Pancreas (tissue), 10 donors: Measurements from ENCODE around the gene TSSC4. TPM values are rescaled to one million over a fixed set of nuclear protein-coding genes. Genes with fewer than 3 reads are reported as not detected.

Experiments used
- ATAC-seq, 4 donors: fragments of 200-7000 bp; cut with Tn5 transposase; one replicate each; pipeline versions ENCODE4 v1.8.0 to v1.9.1; 2020; ENCODE audit warnings: mild to moderate bottlenecking in 4 of 4, moderate library complexity in 4 of 4
- DNase-seq, 6 donors: peaks; one replicate each; pipeline ENCODE4 v3.0.0-alpha.2; 2020
- FAIRE-seq: peaks from 2 replicates; lab custom pipeline; 2012; peaks lifted over from hg19 to GRCh38; lab: Jason Lieb, UNC
- H3K27ac ChIP-seq, 4 donors: fragments of 200-600 bp; sonication (generic); 1 replicate in 3 of 4; 2 replicates in 1 of 4; pipeline versions ENCODE4 v1.5.0 to v1.8.0; 2020
- H3K27me3 ChIP-seq, 4 donors: fragments of 200-600 bp; one replicate each; pipeline ENCODE4 v1.8.0; 2021
- H3K36me3 ChIP-seq, 3 donors: fragments of 200-600 bp; sonication (generic) in 1 of 3; one replicate each; pipeline versions ENCODE4 v1.5.0 to v1.8.0; 2020 to 2021
- H3K4me1 ChIP-seq, 3 donors: fragments of 200-600 bp; one replicate each; pipeline ENCODE4 v1.8.0; 2021
- H3K4me3 ChIP-seq, 4 donors: fragments of 200-600 bp; sonication (generic) in 2 of 4; one replicate each; pipeline versions ENCODE4 v1.5.0 to v1.8.0; 2020 to 2021
- H3K9me3 ChIP-seq, 4 donors: fragments of 200-600 bp; one replicate each; pipeline ENCODE4 v1.8.0; 2021
- WGBS, 2 donors: extraction: QIAGEN DNeasy Blood & Tissue Kit; methylation state at CpG; one replicate each; pipeline ENCODE4 v1.1.7; 2013; 5-methylcytosine and 5-hydroxymethylcytosine counted together
- intact Hi-C, 3 donors: fragments of 100-400 bp; cut with DNase I; formaldehyde crosslinking; loops; one replicate each; pipeline versions ENCODE4 v1.11.1 to v1.14.2; 2022
- polyA plus RNA-seq, 2 donors: library from polyadenylated mRNA; stranded (reverse); fragments of 200-250 nt; gene quantifications; one replicate each; pipeline ENCODE4 v1.2.3, GENCODE V29; 2013
- total RNA-seq, 6 donors: library from RNA; stranded (reverse); fragmentation: NEBNext Ultra II Directional in 4 of 6; extraction: Animal tissue kit (Norgen Biotek cat#: 25700) in 4 of 6; gene quantifications; one replicate each; pipeline versions ENCODE4 v1.2.1 to v1.2.4, GENCODE V29; 2021 to 2023
- TF ChIP-seq, protein P1 (sequence below), 4 donors: fragments of 200-600 bp; sonication (generic) in 3 of 4; IDR thresholded peaks; one replicate each; pipeline versions ENCODE4 v1.5.0 to v1.8.0; 2021; ENCODE audit warnings: antibody characterized with exemption in 4 of 4
- donor health status: healthy with polysubstance abuse.
- donor health status: DM: no; HTN: no; CAD: no; lungs with moderate emphysema.
- donor health status: DM: no; HTN: no; CAD: no.
- donor health status: control.
- donor health status: control.
- donor health status: Bipolar disorder and iron deficiency.
- donor health status: DM: yes; HTN: yes; CAD: no.
- donor health status: DM: no; HTN: no; CAD: no.
- donor health status: DM: no; HTN: no; CAD: no.
- donor health status: DM: yes; HTN: yes; CAD: no.

The TSSC4 gene
- total and polyA plus RNA-seq, 8 donors: 16.8 to 60.0 (median 22.1) TPM

DNA sequence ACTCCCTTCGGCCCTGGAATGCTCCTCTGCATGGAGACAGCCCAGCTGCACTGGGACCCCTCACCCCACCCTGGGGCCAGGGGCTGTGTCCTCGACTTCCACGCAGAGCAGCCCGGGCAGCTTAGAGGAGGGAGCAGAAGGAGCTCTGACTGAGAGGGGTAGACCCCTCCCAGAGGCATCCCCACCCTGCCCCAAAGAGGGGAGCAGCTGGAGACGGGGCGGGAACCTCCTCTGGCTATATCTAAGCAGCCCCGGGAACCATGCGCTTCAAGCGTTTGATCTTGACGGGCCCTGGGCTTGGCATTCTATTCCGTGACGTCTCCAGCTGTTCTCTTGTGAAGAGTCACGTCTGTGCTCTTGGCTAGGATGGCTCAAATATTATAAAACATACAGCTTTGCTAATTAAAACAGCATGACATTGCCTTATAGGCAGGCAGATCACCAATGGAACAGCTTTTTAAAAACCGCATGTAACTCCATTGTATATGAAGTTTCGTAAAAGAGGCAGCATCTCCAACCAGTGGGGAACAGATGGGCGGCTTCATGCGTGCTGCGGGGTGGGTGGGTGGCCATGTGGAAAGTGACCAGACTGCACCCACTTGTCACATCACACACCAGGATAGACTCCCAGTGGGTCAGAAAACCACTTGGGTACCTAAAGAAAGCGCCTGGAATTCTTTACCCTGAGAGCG lies 51.9 kb downstream of the TSSC4 start:
- FAIRE-seq: no peak
- ATAC-seq: peak; percentile 24 to 84 (median 44)
- 64% methylated on average over 20 of the region's 20 CpGs for WGBS, 2 donors
- H3K9me3 ChIP-seq: no peaks in the 10 kb centered on the region
- peaks cover 3 to 7% (median 6%) of the 10 kb centered on the region in 3 donors for H3K4me1 ChIP-seq
- H3K36me3 ChIP-seq: no peaks in the 10 kb centered on the region
- no peak overlapping the region for H3K4me3 ChIP-seq
- DNase-seq: peak in 2 of 6 donors; percentile 56 to 63
- TF ChIP-seq, protein P1, sequence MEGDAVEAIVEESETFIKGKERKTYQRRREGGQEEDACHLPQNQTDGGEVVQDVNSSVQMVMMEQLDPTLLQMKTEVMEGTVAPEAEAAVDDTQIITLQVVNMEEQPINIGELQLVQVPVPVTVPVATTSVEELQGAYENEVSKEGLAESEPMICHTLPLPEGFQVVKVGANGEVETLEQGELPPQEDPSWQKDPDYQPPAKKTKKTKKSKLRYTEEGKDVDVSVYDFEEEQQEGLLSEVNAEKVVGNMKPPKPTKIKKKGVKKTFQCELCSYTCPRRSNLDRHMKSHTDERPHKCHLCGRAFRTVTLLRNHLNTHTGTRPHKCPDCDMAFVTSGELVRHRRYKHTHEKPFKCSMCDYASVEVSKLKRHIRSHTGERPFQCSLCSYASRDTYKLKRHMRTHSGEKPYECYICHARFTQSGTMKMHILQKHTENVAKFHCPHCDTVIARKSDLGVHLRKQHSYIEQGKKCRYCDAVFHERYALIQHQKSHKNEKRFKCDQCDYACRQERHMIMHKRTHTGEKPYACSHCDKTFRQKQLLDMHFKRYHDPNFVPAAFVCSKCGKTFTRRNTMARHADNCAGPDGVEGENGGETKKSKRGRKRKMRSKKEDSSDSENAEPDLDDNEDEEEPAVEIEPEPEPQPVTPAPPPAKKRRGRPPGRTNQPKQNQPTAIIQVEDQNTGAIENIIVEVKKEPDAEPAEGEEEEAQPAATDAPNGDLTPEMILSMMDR (IDR thresholded peaks at IDR 0.05): no peak
- H3K27ac ChIP-seq: no peak overlapping the region
- intact Hi-C loops: no loop called here
- H3K27me3 ChIP-seq: no peaks in the 10 kb centered on the region

DNA sequence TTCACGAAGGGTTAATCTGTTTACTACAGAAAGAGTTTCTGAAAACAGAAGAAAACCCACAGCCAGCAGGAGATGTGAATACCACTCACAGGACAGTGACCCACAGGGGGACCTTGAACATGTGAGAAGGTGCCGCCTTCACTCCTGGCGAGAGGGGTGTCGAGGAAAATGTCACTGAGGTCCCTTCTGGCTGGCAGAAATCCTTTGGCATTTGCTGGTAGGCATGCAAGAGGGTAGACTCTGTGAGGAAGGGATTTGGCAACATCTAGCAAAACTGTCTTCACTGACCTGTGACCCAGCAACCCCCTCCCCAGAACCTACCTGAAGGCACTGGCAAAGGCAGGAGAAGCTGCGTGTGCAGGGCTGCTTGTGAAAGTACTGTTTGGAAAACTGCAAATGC lies 52.9 kb downstream of the TSSC4 start:
- DNase-seq: peak in 1 of 6 donors; percentile 6
- no peak for ATAC-seq
- H3K27me3 ChIP-seq: no peaks in the 10 kb centered on the region
- no peaks in the 10 kb centered on the region for H3K9me3 ChIP-seq
- 95 to 97% methylated on average over 5 of the region's 5 CpGs for WGBS, 2 donors
- TF ChIP-seq, protein P1 (IDR thresholded peaks at IDR 0.05): no peak
- intact Hi-C loops: no loop called here
- H3K27ac ChIP-seq: no peak overlapping the region
- no peak overlapping the region for H3K4me3 ChIP-seq
- no peaks in the 10 kb centered on the region for H3K4me1 ChIP-seq
- no peaks in the 10 kb centered on the region for H3K36me3 ChIP-seq
- FAIRE-seq: no peak

Other genes starting within 250 kb of the TSSC4 start
- over 10,000 TPM in 1 of 6 donors, 1,000 to 10,000 TPM in 5; 1,425 to 13,046 (median 4,747) TPM for gene INS, start 239.5 kb upstream of the TSSC4 start, total RNA-seq
- gene INS, start 239.5 kb upstream of the TSSC4 start, polyA plus RNA-seq: over 10,000 TPM; 71,280 to 145,342 TPM
- gene TH, start 228.9 kb upstream of the TSSC4 start, total RNA-seq: under 1 TPM in 4 of 6 donors, not detected in 2; 0.19 to 0.55 (median 0.22) TPM
- 1 to 10 TPM in 1 of 2 donors, under 1 TPM in 1; 0.49 to 2.5 TPM for gene TH, start 228.9 kb upstream of the TSSC4 start, polyA plus RNA-seq
- gene ASCL2, start 130.2 kb upstream of the TSSC4 start, total RNA-seq: 1 to 10 TPM in 2 of 6 donors, under 1 TPM in 4; 0.24 to 1.4 (median 0.69) TPM
- gene ASCL2, start 130.2 kb upstream of the TSSC4 start, polyA plus RNA-seq: 1 to 10 TPM; 1.4 to 7.0 TPM
- under 1 TPM; 0.04 to 0.69 (median 0.19) TPM for gene C11orf21, start 98.8 kb upstream of the TSSC4 start, total RNA-seq
- gene C11orf21, start 98.8 kb upstream of the TSSC4 start, polyA plus RNA-seq: under 1 TPM; 0.23 to 0.80 TPM
- 1 to 10 TPM in 1 of 6 donors, under 1 TPM in 4, not detected in 1; 0.25 to 1.2 (median 0.37) TPM for gene TSPAN32, start 98.7 kb upstream of the TSSC4 start, total RNA-seq
- gene TSPAN32, start 98.7 kb upstream of the TSSC4 start, polyA plus RNA-seq: 1 to 10 TPM in 1 of 2 donors, under 1 TPM in 1; 0.49 to 1.4 TPM
- gene CD81, start 23.4 kb upstream of the TSSC4 start, total RNA-seq: 100 to 1,000 TPM; 154 to 337 (median 236) TPM
- gene CD81, start 23.4 kb upstream of the TSSC4 start, polyA plus RNA-seq: 100 to 1,000 TPM; 166 to 392 TPM
- 1 to 10 TPM in 3 of 6 donors, under 1 TPM in 3; 0.51 to 2.8 (median 0.95) TPM for gene TRPM5, start 43.8 kb downstream of the TSSC4 start, total RNA-seq
- 1 to 10 TPM; 4.3 to 4.8 TPM for gene TRPM5, start 43.8 kb downstream of the TSSC4 start, polyA plus RNA-seq
- gene KCNQ1, start 44.3 kb downstream of the TSSC4 start, total RNA-seq: 10 to 100 TPM; 25.2 to 61.1 (median 46.7) TPM
- 10 to 100 TPM; 14.0 to 50.0 TPM for gene KCNQ1, start 44.3 kb downstream of the TSSC4 start, polyA plus RNA-seq